Activated CD8-positive, alpha-beta memory T cell treated with anti-CD3 and anti-CD28 coated beads, Interleukin-2, amount 50 U/mL, for 4 hours (primary cell): ENCODE measurements around the gene GOLT1A.

Experiments
- DNase-seq: peaks from one replicate; pipeline ENCODE4 v3.0.0-alpha.2; 2020

GOLT1A gene, protein sequence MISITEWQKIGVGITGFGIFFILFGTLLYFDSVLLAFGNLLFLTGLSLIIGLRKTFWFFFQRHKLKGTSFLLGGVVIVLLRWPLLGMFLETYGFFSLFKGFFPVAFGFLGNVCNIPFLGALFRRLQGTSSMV

GRCh38 chr1:204213668-204214662, at the start of gene GOLT1A:
Gene GOLT1A, minus strand, starts transcription at chr1:204213988. Its CDS starts 82 bp downstream, at chr1:204213906.
- peak; percentile 44 for DNase-seq

DNA sequence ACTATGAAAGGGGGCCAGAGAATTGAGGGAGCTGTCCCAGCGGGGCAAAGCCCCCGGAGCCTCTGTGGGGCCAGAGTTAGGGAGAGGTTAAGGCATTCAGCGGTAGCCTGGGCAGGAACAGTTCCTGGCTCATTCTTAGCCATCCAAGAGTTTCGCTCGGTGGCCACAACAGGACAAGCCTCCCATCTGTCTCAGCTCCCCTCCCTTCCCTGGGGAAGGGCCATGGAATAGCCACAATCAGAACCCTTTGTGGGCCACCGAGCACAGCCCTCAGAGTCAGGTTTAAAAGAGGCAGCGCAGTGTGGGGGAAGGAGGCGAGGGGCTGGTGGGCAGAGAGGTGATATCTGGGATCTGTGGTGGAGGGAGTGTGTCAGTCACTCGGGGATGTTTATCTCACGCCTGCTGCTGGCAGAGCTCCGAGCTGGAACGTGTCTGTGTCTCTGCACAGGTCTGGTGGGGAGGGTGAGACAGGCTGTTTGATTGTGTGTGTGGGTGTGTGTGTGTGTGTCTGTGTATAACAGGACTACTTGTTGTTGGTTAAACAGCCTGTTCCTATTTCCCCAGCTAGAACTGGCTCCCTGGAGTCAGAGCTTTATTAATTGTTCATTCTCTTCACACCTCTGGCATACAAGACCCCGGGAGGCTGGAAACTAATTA, 49.6 kb upstream of the GOLT1A start:
- DNase-seq, result no peak

DNA sequence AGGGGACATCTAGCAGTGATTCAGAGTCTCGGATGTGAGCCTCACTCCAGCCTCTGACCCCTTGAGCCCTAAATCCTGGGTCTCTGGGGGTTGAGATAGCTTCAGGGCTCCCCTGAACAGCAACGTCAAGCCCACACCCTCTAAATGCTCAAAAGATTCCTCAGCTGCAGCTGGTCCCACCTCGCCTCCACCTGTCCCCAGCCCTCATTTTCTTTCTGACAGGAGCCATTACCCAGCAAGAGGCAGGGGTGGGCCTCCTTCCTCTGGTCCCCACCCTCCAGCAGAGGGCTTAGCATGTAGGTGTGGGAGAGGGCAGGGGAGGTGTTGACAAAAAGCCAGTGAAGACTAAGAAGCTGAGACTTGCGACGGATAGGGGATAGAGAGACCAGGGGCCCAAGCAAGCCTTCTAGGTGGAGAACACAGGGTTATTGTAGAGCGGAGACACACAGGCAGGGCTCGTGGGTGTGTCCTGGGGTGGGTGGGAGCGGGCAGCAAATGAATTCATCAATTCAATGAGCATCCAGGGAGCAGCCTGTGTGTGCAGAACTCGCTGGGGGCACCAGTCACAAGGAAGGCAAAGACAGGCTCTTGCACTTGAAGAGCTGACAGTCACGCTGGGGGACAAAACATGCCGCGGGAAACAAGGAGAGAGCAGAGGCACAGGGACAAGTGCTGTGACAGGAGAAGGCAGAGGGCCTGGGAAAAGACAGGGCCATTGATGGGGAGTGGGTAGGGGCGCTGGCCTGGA, 48.9 kb upstream of the GOLT1A start:
- no peak for DNase-seq

DNA sequence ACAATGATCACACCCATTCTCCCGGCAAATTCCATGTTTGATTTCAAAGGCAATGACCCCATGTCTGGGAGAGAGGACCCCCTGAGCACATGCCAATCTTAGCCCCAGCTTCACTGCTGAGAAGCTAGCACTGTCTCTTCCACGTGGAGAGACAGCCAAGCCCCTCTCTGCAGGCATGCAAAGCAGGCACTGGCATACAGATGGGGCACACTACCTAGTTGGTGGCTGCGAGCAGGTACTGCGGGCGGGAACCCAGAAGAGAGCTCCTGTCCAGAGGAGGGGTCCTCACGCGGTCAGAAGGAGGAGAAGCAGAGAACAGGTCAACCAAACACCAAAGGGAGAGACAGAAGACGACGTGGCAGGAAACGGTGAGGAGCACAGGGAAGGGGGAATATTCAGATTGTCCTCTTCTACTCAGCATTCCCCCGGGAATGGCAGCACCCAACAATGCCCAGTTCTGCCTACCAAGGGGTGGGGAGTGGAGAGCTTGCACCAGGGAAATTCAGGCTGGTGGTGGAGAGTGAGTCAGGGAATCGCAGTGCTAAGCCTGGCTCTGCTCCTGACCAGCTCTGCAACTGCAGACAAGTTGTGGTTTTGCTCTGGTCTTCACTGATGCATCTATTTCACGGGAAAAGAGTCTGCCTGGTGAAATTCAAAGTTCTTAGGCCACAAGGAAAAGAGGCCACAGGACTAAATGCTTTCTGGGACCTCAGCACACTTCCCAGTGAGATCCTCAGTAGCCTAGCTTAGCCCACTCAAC, 48.1 kb upstream of the GOLT1A start:
- no peak for DNase-seq

DNA sequence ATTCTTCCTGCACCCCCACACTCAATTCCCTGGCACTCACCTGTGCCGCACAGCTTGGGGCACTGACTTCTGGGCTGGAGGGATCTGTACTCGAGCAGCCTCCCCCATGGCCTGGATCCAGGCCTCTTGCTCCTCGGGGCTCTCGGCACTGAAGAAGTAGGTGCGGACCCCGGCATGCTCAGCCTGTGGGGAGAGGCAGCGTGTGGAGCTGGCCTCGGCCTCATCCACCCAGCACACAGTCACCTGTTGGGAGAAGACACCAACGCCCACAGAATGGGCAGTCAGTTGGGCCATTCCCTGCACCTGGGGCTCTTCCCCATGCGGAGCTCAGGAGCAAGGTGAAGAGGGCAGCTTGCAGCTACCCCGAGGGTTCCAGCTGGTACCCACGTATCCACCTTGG, 47.5 kb upstream of the GOLT1A start:
- DNase-seq, result no peak

DNA sequence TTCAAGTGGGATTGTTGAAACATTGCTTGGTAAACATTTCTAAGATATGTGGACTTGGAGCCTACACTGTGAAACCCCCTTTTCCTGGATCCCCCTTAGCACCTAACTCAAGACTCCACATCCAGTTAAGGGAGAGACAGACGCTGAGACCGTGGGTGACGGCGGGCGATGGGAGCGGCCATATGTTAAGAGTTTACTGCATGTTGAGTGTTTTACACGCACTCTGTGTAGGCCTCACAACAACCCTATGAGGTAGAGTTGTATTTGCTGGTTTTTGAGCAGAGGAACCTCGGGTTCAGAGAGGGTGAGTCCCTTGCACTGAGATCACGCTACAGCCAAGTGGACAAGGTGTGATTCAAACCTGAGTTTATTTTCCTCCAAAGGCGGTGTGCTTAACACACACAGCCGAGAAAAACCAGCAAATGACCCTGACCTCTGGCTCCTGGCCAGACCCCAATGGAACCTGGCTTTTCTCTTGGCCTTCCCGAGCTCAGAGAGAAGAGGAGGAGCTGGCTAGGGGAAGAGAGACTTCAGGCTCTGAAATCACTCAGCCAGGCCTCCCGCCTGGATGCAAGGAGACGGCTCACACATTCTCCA, 46.9 kb upstream of the GOLT1A start:
- no peak for DNase-seq

DNA sequence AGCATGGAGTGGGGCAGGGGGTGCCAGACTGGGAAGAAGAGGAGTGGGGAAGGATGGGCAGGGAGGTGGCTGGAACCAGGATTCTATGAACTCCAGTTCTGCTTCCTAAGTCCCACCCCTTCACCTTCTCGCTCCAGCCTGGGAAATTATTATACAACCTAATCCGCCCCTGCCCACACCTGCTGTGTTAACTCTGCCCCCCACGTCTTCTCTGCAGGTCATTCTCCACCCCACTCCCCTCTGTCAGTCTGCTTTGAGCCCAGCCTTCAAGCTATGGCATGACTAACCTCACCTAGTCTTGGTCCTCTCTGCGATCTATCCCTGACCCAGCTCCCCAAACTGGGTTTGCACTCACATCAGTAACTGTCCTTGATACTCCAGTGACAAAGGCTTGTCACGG, 46.0 kb upstream of the GOLT1A start:
- no peak for DNase-seq

GRCh38 chr1:204259196-204259595, 45.4 kb upstream of the GOLT1A start:
- no peak for DNase-seq

- DNase-seq, result no peak
These were observed 44.7 kb upstream of the GOLT1A start for GRCh38 chr1:204258213-204259115.

GRCh38 chr1:204257446-204257845, 43.7 kb upstream of the GOLT1A start:
- no peak for DNase-seq

- DNase-seq, result no peak
These were observed 42.7 kb upstream of the GOLT1A start for GRCh38 chr1:204256531-204256930.

DNA sequence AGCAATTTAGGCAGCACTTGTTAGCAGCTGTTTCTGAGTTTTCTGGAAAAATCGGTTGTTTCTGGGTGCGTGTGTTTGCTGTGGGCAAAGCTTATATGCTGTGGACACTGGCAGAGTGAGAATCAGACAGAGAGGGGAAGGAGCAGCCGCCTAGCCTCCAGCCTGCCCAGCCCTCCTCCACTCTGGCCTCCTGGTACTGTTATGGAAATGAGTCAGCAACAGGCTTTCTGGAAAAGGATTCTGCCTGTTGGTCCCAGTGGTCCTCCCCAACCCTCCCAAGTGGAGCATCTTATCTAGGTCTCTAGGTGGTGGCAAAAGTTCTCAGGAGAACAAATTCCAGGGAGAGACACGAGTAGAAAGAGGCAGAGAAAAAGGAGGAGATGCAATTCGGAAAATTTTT, 42.2 kb upstream of the GOLT1A start:
- no peak for DNase-seq

DNA sequence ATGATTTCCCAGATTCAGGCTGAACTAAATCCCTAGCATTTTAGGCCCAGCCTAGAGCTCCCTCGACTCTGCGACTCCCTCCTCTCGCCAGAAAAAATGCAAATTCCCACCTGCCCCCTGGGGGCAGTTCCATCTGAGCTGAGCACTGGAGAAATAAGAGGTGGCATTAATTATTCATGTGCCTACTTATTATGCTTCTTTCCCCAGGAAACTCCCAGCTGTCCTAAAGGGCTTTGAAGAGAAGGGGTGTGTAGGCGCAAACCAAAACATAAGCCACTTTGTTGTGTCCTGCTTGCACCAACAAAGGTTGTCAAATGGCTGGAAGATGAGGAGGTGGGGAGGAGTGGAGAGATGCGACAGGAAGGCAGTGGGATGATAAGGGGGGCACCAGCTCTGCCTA, 41.4 kb upstream of the GOLT1A start:
- no peak for DNase-seq

DNA sequence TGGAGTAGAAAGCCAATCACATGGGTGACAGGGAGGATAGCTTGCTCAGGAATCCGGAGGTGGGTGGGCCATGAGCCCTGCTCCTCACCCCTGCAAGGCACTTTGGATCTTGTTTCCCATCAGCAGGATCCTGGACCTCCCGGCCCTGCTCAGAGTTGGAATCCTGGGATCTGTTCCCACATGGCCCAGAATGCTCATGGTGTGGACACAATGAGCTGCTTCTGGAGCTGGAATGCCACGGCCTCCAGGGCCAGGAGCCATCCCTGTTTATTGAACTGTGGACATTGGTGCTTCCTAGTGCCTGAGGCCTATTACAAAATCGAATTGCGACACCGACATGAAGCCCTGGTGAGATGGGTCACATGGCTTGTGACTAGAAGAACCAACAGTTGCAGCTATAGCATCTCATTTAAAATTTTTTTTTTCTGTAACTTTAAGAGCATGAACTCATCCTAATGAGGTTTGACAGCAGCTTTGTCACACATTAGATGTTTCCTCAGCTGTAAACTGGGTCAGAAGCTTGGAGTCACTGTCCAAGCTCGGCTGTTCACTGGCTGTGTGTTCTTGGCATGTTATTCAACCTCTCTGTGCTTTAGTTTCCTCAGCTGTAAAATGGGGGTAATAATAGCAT, 40.4 kb upstream of the GOLT1A start:
- no peak for DNase-seq

DNA sequence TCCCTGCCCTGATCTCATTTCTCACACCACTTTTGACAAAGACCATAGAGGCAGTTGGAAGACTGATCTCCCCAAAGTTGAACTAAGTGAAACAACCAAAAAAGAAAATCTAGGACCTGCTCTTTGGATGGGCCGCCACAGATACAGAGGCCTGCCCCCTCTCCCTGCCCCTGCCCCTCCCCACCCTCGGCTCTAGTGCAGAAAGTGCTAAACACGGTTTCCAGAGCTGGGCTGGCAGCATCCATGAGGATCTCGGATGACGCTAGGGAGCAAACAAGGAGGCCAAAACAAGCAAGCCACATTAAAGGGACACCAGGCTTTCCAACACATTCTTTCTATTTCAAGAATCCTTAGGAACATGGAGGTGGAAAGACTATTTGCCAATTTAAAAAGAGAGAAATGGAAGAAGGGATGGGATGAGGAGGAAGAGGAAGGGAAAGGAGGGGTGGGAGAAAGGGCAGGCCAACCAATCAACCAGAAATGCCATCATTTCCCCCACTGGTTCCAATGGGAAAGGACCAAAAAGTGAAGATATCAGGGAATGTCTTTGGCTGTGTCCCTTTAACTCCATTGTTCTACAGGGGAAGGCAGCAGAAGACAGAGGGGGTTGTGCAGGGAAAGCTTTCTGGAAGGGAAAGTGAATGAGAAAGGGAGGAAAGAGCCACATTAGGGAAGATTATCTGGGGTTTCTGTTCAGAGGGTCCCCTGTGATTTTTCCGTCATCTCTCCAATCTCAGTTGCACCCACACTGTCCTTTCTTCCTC, 38.3 kb upstream of the GOLT1A start:
- DNase-seq, result no peak

- no peak for DNase-seq
These were observed 37.5 kb upstream of the GOLT1A start for GRCh38 chr1:204251286-204251685.

DNA sequence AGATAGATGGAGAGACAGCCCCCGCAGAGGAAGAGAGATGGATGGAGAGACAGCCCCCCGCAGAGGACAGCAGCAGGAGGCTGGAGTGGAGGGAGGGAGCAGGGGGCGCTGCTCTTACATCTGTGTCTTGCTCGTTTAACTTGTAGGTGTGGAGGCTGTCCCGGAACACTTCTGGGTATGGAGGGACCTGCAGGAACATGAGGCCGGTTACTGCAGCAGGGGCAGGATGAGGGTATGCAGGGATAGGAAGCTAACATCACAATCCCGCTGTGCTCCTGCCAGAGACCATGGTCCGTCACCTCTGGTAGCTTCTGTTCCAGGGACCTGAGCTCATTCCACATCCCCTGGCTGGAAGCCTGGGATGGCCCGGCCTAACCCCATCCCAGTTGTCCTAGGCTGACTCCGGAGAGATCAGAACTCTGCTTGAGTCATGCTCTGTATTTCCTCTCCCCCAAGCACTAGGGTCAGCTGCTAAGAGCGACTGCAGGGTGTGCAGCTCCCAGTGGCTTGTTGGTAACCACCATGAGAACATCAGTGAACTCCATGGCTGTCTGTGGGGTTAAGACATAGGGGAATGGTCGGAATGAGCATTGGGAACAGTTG, 36.7 kb upstream of the GOLT1A start:
- no peak for DNase-seq

DNA sequence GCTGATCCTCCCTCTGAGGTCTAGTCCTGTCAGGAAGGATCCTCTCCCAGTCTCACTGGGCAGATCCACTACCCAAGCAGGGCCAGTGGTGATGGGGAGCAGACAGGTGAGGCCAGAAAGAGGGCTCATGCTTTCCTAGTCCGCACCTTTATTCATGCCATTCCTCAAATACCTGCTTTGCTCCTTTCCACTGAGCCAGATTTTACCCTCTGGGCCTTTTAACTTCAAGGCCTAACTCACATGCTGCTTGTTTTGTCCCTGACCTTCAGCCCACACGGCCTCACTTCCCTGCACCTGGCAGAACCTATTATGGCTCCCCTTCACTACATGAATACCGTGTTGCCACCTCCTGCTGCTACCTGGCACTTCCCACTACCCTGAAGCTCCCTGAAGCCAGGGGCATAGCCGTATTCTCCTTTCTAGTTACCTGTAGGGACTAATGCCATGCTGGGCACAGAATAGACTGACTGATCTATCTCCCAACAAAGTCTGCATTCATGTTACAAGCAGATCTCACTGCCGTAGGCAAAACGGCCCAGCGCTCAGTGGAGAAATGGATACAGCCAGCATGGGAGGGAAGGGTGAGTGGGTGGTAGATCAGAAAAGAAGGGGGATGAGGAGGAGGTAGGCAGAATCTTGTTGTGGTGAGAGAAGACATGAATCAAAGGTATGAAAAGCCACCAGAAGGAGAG, 36.1 kb upstream of the GOLT1A start:
- no peak for DNase-seq
